T-helper 1 cell treated with Interleukin-12 subunit alpha and Interleukin-12 subunit beta and Interleukin-4 antibody, amounts not matched to agents 30 ng/mL and 1 ng/mL, for 36 hours (primary cell): ENCODE data around the gene SLC22A3. TPM values are rescaled to one million over a fixed set of nuclear protein-coding genes. Genes with fewer than 3 reads are reported as not detected.

ENCODE experiments used
- intact Hi-C: fragments of 100-400 bp; cut with micrococcal nuclease; formaldehyde crosslinking; loops from one replicate; pipeline ENCODE4 v1.15.1; 2024
- total RNA-seq: library from RNA; stranded (reverse); gene quantifications from 2 replicates; pipeline ENCODE4 v1.2.3, GENCODE V29; 2022

The SLC22A3 gene
- total RNA-seq, 1 donor from 2014 or later: not detected

DNA sequence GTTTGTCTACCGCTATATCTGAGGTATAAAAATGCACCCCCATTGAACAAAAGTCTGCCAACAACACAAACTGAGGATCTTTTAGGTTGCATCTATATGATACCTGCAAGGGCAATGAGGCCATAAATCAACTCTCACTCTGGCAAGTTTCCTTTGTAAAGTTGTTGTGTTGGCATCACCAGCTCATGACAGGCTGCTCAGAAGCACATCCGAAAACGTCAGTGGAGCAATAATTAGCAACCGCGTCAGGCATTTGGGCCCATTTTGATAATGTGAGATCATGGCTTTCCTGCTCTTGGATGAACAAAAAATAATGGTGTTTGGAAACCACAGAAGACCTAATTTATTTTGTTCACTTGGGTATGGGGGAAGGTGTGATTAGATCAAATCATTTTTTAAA is 12.0 kb upstream of the SLC22A3 start:
- intact Hi-C loops: no loop called here

GRCh38 chr6:160337301-160337700 is 10.9 kb upstream of the SLC22A3 start:
- intact Hi-C loops: no loop called here

- intact Hi-C loops: no loop called here
These were observed 10.2 kb upstream of the SLC22A3 start for GRCh38 chr6:160337991-160338390.

GRCh38 chr6:160343144-160343543 is 5.0 kb upstream of the SLC22A3 start:
- intact Hi-C loops: no loop called here

DNA sequence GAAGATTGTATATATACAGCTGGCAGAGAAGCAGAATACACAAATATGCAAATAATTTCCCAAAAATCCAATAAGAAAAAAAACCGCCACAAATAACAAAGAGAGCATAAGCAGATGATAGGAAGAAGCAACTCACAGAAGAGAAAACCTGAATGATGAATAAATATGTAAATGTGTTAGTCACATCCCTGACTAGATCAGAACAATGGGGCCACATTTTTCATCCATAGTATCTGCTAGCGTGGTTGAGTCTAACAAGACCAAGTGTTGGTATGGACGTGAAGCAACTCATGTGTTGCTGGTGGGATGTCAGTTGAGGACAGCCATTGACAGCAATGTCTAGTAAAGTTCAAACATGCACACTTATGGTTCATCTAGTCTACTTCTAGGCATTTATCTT is 3.9 kb upstream of the SLC22A3 start:
- intact Hi-C loops: no loop called here

- intact Hi-C loops: no loop called here
These were observed 637 bp upstream of the SLC22A3 start for GRCh38 chr6:160347259-160348222.

DNA sequence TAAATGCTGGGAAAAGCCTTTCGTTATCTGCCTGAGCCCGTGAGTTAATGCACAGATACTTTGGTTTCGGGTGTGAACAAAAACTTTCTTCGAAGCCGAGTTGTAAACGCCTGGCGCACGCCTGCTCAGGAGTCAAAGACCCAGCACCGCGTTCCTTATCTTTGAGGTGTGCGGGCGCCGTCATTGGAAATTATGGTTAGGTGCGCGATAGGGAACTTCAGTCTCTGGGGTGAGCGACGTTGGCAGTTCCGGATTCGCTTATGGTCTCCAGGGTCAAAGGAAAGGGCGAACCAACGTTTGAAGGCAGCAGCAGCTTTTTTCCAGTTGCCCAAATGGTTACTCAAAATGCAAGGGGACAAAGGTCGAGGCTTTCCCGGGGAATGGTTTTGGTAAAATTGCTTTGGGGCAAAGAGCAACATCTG is 853 bp downstream of the SLC22A3 start:
- intact Hi-C loops: no loop called here

DNA sequence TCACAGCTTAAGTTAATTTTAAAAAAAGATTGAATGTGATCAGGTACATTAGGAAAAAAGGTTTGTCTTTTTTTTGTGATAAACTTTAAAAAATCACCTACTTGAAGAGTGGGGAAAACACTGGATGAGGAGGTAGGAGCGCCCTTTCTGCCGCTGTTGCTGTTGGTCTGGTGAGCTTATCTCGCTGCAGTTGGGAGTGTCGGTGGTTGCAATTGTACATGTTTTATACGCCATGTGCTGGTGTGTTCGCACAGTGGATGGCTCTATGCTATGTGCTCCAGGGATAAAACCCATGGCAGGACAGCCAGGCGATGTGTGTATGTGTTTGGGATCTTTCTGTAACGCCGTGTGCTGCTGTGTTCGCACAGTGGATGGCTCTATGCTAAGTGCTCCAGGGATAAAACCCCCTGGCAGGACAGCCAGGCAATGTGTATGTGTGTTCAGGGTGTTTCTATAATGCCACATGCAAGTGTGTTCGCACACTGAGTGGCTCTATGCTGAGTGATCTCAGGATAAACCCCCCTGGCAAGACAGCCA is 1.7 kb downstream of the SLC22A3 start:
- intact Hi-C loops: no loop called here

DNA sequence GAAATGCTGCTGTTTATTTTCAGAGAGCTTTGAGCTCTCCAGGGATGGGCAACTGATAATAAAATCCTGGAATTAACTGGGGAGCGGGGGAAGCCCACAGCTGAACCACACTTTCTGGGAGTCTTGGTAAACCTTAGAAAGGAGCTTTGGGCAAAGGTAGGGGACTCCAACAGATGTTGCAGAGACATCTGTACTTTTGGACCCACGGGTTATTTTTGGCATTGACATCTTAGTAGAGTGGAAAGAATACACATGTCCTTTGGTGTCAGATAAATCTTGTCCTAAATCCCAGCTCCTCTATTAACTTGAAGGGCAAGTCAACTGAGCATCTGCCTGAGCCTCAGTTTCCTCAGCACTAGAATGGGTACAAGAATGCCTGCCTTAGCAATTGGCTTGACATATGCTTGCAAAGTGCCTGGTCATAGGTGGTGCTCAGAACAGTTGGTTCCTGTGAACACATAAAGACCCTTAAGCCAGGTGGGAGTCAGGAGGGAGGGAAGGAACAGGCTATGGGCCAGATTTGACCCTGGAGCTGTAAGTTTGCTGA is 5.8 kb downstream of the SLC22A3 start:
- intact Hi-C loops: no loop called here

DNA sequence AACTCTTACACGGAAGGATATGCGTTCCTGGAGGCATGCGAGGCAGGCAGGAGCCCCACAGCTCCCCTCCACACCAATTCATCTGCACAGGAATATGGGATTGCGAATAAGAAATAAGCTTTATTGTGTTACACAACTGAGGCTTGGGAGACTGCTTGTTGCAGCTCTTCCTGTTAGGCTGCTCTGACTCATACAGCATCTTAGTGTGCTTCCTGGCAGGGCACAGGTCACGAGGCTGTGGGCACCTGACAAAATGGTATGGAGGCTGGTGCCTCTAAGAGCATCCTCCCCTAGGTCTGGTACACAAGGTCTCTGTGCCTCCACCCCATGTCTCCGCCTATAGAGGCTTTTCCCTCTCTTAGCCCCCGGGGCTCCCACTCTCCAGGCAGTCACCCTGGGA is 6.8 kb downstream of the SLC22A3 start:
- intact Hi-C loops: no loop called here

- intact Hi-C loops: no loop called here
These were observed 8.0 kb downstream of the SLC22A3 start for GRCh38 chr6:160356074-160356744.

DNA sequence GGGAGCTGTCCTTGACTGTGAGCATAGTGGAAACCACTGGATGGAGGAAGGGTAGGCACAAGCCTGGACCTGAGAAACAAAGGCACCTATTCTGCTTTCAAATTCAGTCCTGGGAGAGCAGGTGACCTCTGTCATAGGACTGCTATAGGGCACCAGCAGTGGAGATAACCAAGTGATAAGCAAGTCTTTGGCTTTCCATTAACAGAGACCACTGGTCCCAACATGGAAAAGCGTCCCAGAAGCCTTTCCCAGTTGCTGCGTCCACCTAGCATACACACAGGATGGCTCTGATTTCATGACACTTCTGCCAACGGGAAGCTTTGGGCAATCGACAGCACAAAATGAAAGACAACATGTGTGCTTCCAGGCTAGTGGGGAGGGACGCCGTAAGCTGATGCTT is 8.9 kb downstream of the SLC22A3 start:
- intact Hi-C loops: no loop called here

- intact Hi-C loops: no loop called here
These were observed 10.3 kb downstream of the SLC22A3 start for GRCh38 chr6:160358225-160359119.

DNA sequence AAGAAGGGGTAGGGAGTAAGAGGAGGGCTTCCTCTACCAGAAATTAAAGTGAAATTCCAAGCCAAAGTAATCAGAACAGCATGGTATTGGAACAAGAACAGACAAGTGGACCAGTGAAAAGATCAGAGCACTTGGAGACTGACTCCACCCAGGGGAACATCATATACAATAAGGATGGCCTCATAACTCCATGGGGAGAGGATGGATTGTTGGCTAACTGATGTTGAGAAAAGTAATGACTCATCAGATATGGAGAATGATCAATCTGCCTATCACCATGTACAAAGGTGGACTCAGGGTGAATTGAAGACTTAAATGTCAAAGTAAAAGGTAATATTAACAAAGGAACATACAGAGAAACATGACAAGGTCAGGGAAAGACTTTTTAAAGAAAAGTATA is 12.8 kb downstream of the SLC22A3 start:
- intact Hi-C loops: no loop called here

DNA sequence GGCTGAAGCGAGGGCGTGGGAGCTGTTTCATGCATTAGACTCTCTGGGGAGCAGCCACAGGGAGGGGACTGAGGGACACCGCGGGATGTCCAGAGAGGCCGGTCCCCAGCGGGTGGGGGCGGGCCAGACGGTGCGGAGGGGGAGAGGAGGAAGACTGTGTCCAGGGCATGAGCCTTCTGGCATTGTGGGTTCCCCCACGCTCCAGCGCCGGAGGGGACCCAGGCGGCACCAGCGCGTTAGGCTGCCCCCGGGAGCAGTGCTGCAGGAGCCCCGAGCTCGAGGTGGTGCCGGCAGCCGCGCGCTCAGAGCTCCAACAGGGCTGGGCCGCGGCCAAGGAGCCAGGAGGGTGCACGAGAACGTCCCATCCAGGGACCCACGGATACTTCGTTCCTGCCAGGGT is 14.4 kb downstream of the SLC22A3 start:
- intact Hi-C loops: no loop called here

DNA sequence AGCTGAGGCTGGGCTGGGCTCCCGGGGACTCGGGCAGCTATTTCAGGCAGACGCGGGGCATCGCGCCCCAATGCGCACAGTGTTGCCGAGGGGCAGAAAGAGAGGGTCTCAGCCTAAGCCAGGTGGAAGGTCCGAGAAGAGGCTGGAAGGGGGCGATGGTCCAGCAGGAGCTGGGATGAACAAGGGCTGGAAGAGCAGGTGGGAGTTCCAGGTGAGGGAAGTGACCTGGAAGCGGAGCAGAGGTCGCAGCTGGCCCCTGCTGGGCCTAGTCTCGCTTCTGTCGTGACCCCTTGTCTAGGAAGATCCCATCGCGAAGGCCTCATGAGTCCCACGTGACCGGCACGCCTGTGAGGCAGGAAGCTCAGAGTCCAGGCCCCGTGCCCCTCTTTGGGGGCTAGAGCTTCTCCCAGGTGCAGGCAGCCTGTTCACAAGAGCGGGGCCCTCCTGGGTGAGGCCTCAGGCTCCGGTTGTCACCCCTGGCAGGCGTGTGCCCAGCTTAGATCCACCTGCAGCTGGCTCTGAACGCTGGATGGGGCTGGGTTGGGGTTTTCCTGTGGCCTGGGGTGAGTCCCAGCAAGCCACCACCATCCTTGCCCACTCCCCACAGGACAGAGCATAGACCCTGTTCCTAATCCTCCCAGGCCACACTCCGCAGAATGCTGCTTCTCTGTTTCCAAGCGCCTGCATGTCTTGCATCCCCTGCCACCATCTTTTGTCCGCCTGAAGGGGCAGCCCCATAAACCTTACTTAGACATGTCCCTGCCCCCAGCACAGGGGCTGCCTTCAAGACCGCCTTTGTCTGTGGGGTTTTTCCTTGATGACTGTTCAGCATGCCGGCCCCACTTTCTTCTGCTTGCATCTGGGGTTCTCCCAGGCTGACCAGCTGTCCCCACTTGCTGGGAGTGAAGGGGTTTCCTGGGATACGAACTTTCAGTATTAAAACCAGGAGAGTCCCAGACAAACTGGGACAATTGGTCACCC is 15.1 kb downstream of the SLC22A3 start:
- intact Hi-C loops: no loop called here

- intact Hi-C loops: no loop called here
These were observed 16.9 kb downstream of the SLC22A3 start for GRCh38 chr6:160365117-160365516.

DNA sequence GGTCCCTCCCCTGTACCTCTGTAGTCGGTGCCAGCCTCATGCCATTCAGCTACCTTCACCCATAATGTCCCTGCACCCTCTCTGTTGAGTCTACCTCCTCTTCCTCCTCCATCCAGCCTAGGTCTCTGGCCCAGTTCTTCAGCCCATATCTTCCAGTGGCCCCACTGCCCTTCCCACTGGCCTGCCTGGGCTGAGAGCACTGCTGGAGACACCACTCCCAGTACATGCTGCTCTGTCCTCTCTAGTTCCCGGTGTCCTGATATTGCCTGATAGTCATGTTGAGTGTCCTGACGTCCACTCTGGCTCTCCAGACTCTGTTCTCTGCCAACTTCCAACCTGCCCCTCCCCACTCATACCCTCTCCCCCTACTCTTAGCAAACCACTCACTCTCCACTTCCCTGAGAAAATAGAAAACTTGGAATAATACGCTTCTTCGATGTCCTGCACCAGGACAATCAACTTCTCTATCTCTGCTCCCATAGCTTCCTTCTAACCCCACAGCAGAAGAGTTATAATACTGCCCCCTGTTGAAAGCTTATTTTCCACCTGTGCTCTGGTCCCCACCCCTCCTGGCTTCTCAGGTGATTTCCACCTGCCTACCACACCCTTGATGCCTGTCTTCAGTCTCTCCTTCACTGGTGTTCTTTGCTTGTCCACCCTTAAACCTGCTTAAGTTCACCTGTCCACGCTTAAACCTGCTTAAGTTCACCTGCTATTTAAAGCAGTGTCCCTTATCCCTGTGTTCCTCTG is 19.8 kb downstream of the SLC22A3 start:
- intact Hi-C loops: no loop called here

GRCh38 chr6:160368670-160369069 is 20.5 kb downstream of the SLC22A3 start:
- intact Hi-C loops: no loop called here
